HepG2 (cell line): Measurements from ENCODE around the gene AGT. TPM values are rescaled to one million over a fixed set of nuclear protein-coding genes. Genes with fewer than 3 reads are reported as not detected.

ENCODE experiments used
- CENPX ChIP-seq: sonication (generic); formaldehyde crosslinking; IDR thresholded peaks from 2 replicates; pipeline ENCODE4 v1.9.0; 2021; ENCODE audit warnings: mild to moderate bottlenecking, missing genetic modification reagents, moderate library complexity
- GMEB2 ChIP-seq: IDR thresholded peaks from 2 replicates; pipeline ENCODE4 v1.6.1; 2016; ENCODE audit warnings: missing biosample characterization, missing genetic modification reagents, low read depth
- KAT8 ChIP-seq: IDR thresholded peaks from 2 replicates; pipeline ENCODE4 v1.6.1; 2016; ENCODE audit warnings: missing genetic modification reagents, missing compliant biosample characterization
- KDM1A ChIP-seq: IDR thresholded peaks from 2 replicates; pipeline ENCODE4 v1.6.1; 2016; ENCODE audit warnings: missing compliant biosample characterization
- MEF2D ChIP-seq: sonication (generic); formaldehyde crosslinking; IDR thresholded peaks from 2 replicates; pipeline ENCODE4 v1.5.1; 2020; ENCODE audit warnings: mild to moderate bottlenecking, missing genetic modification reagents
- NFE2L1 ChIP-seq: sonication (generic); formaldehyde crosslinking; IDR thresholded peaks from 2 replicates; pipeline ENCODE4 v1.4.0; 2020; ENCODE audit warnings: missing genetic modification reagents, mild to moderate bottlenecking, borderline replicate concordance
- NFKBIZ ChIP-seq: IDR thresholded peaks from 2 replicates; pipeline ENCODE4 v1.6.1; 2018; ENCODE audit warnings: missing genetic modification reagents, missing compliant biosample characterization
- ONECUT2 ChIP-seq: sonication (generic); formaldehyde crosslinking; IDR thresholded peaks from 2 replicates; pipeline ENCODE4 v1.4.0; 2020; ENCODE audit warnings: missing genetic modification reagents
- TEAD3 ChIP-seq: optimal IDR thresholded peaks from 2 replicates; pipeline ENCODE3; 2016; ENCODE audit warnings: borderline replicate concordance
- U2AF1 ChIP-seq: fragments of 200-400 bp; formaldehyde crosslinking; optimal IDR thresholded peaks from 2 replicates; pipeline ENCODE3; 2017; ENCODE audit warnings: mild to moderate bottlenecking, low read depth, low read length
- ZBTB33 ChIP-seq: sonication (generic); formaldehyde crosslinking; IDR thresholded peaks from 2 replicates; pipeline ENCODE4 v1.4.0; 2020; ENCODE audit warnings: missing genetic modification reagents
- ZBTB34 ChIP-seq: sonication (generic); formaldehyde crosslinking; IDR thresholded peaks from 2 replicates; pipeline ENCODE4 v1.8.0; 2022; ENCODE audit warnings: mild to moderate bottlenecking, missing genetic modification reagents
- ZFX ChIP-seq: sonication (generic); formaldehyde crosslinking; IDR thresholded peaks from 2 replicates; pipeline ENCODE4 v1.4.0; 2020; ENCODE audit warnings: mild to moderate bottlenecking, low read depth, missing genetic modification reagents, moderate library complexity
- ZNF142 ChIP-seq: sonication (generic); formaldehyde crosslinking; IDR thresholded peaks from 2 replicates; pipeline ENCODE4 v1.4.0; 2020; ENCODE audit warnings: missing genetic modification reagents
- ZNF282 ChIP-seq: fragments of 450-650 bp; IDR thresholded peaks from 2 replicates; pipeline ENCODE4 v1.6.1; 2018; ENCODE audit not compliant: partially characterized antibody
- ZNF292 ChIP-seq: sonication (generic); formaldehyde crosslinking; IDR thresholded peaks from 2 replicates; pipeline ENCODE4 v1.8.1; 2022; ENCODE audit warnings: mild to moderate bottlenecking, low read depth, missing genetic modification reagents, borderline replicate concordance
- ZNF460 ChIP-seq: sonication (generic); formaldehyde crosslinking; IDR thresholded peaks from 2 replicates; pipeline ENCODE4 v1.5.1; 2020; ENCODE audit warnings: missing genetic modification reagents, mild to moderate bottlenecking, borderline replicate concordance
- ZNF558 ChIP-seq: sonication (generic); formaldehyde crosslinking; IDR thresholded peaks from 2 replicates; pipeline ENCODE4 v1.9.0; 2022; ENCODE audit warnings: mild to moderate bottlenecking, missing genetic modification reagents, borderline replicate concordance
- polyA plus RNA-seq, 8 experiments: library from polyadenylated mRNA; depleted of rRNA in 3 of 8; stranded (reverse) in 7 of 8; unstranded in 1 of 8; fragments of >200 nt; fragmentation: Illumina TruSeq in 4 of 8; extraction: Trizol in 4 of 8; gene quantifications; 2 replicates each; pipeline versions ENCODE4 v1.2.1 to v1.2.3, GENCODE V29; 2011 to 2016; ENCODE audit warnings: low read depth in 4 of 8, missing spikeins in 1 of 8, mixed read lengths in 1 of 8; ENCODE audit not compliant: insufficient read depth in 1 of 8
- total RNA-seq, 5 experiments: library from RNA; depleted of rRNA; stranded (reverse); fragments of >200 nt; fragmentation: Illumina TruSeq; extraction: Trizol; gene quantifications; 2 replicates each; pipeline ENCODE4 v1.2.3, GENCODE V29; 2016; ENCODE audit warnings: low read depth in 1 of 5
- TF ChIP-seq, protein P1 (sequence below): sonication (generic); formaldehyde crosslinking; IDR thresholded peaks from 2 replicates; pipeline ENCODE4 v1.4.0; 2020; ENCODE audit warnings: missing genetic modification reagents

Gene AGT
- total and polyA plus RNA-seq, 2 of the 13 experiments (the other 11 are each of a cell fraction or from before 2014, with no cell fraction given) = 892 to 2,071 TPM

GRCh38 chr1:230760360-230760827 is 46.5 kb upstream of the AGT start (continued):
- TF ChIP-seq ZNF292 (CRISPR knock-in tag) (peak; percentile 72; the same call in 1 of the 2 replicates), ZNF460 (CRISPR knock-in tag) (no peak), KAT8 (CRISPR knock-in tag) (0 out of 2 replicates have a peak, but pooled peaks have one; percentile 22), U2AF1 (no peak), ZNF558 (CRISPR knock-in tag) (no peak), MEF2D (no peak), KDM1A (CRISPR knock-in tag) (no peak), GMEB2 (no peak), TEAD3 (CRISPR knock-in tag) (peak; percentile 30), NFKBIZ (CRISPR knock-in tag) (no peak), ZBTB33 (CRISPR knock-in tag) (no peak), ONECUT2 (no peak), ZNF142 (CRISPR knock-in tag) (no peak), CENPX (CRISPR knock-in tag) (no peak), ZBTB34 (CRISPR knock-in tag) (no peak), NFE2L1 (CRISPR knock-in tag) (no peak), ZFX (peak; percentile 57), ZNF282 (no peak)
- TF ChIP-seq, protein P1, sequence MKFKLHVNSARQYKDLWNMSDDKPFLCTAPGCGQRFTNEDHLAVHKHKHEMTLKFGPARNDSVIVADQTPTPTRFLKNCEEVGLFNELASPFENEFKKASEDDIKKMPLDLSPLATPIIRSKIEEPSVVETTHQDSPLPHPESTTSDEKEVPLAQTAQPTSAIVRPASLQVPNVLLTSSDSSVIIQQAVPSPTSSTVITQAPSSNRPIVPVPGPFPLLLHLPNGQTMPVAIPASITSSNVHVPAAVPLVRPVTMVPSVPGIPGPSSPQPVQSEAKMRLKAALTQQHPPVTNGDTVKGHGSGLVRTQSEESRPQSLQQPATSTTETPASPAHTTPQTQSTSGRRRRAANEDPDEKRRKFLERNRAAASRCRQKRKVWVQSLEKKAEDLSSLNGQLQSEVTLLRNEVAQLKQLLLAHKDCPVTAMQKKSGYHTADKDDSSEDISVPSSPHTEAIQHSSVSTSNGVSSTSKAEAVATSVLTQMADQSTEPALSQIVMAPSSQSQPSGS = no peak
